Natural killer cell (primary cell): ENCODE measurements around the gene CORO2B. TPM values are rescaled to one million over a fixed set of nuclear protein-coding genes. Genes with fewer than 3 reads are reported as not detected.

ENCODE experiments used
- ATAC-seq, 3 donors: fragments of 150-1000 bp in 2 of 3; fragments of 200-7000 bp in 1 of 3; cut with Tn5 transposase; 1 replicate in 1 of 3; 2 replicates in 2 of 3; pipeline ENCODE4 v1.10.0; 2021; ENCODE audit warnings: mild to moderate bottlenecking in 2 of 3, moderate library complexity in 2 of 3
- DNase-seq, 2 donors: peaks; one replicate each; pipeline versions ENCODE4 v3.0.0 to v3.0.0-alpha.2; 2013 to 2021; ENCODE audit warnings: mixed read lengths in 1 of 2
- H3K27ac ChIP-seq: one replicate; pipeline ENCODE4 v1.5.1; 2013; ENCODE audit warnings: mild to moderate bottlenecking, low read length
- H3K27me3 ChIP-seq: one replicate; pipeline ENCODE4 v1.6.1; 2013; ENCODE audit warnings: low read length; ENCODE audit not compliant: control insufficient read depth, insufficient read depth
- H3K36me3 ChIP-seq: one replicate; pipeline ENCODE4 v1.6.1; 2013; ENCODE audit warnings: low read length; ENCODE audit not compliant: control insufficient read depth, insufficient read depth
- H3K4me1 ChIP-seq: one replicate; pipeline ENCODE4 v1.6.1; 2013; ENCODE audit warnings: low read length; ENCODE audit not compliant: control insufficient read depth, insufficient read depth
- H3K4me3 ChIP-seq: one replicate; pipeline ENCODE4 v1.5.1; 2013; ENCODE audit warnings: low read length
- H3K9me3 ChIP-seq: one replicate; pipeline ENCODE4 v1.6.1; 2013; ENCODE audit warnings: low read length; ENCODE audit not compliant: control insufficient read depth, insufficient read depth
- H3K27ac Mint-ChIP-seq, 2 donors: one replicate each; pipeline ENCODE4 v1.8.0; 2022; ENCODE audit warnings: mild to moderate bottlenecking in 2 of 2, mixed read lengths in 2 of 2, moderate library complexity in 1 of 2
- H3K27me3 Mint-ChIP-seq, 2 donors: one replicate each; pipeline ENCODE4 v1.8.0; 2022; ENCODE audit warnings: low read depth in 2 of 2, mixed read lengths in 2 of 2
- H3K36me3 Mint-ChIP-seq: one replicate; pipeline ENCODE4 v1.8.0; 2022; ENCODE audit warnings: mixed read lengths
- H3K4me1 Mint-ChIP-seq, 2 donors: one replicate each; pipeline ENCODE4 v1.8.0; 2022; ENCODE audit warnings: mixed read lengths in 2 of 2
- H3K4me3 Mint-ChIP-seq: one replicate; pipeline ENCODE4 v1.8.0; 2022; ENCODE audit warnings: mild to moderate bottlenecking, moderate library complexity, mixed read lengths
- H3K9me3 Mint-ChIP-seq, 2 donors: one replicate each; pipeline ENCODE4 v1.8.0; 2022; ENCODE audit warnings: mixed read lengths in 2 of 2
- CTCF ChIP-seq: fragments of 200-600 bp; IDR thresholded peaks from one replicate; pipeline ENCODE4 v1.8.0; 2022; ENCODE audit warnings: antibody characterized with exemption
- WGBS: methylation state at CpG from one replicate; pipeline ENCODE4 v1.1.7; 2013; ENCODE audit warnings: missing lambda C conversion rate; ENCODE audit not compliant: insufficient coverage; 5-methylcytosine and 5-hydroxymethylcytosine counted together
- intact Hi-C: fragments of 100-400 bp; cut with micrococcal nuclease; formaldehyde crosslinking; loops from one replicate; pipeline ENCODE4 v1.14.2; 2022
- total RNA-seq, 4 donors: library from RNA; stranded (reverse); fragments of 120-200 nt in 1 of 4; gene quantifications; one replicate each; pipeline versions ENCODE4 v1.2.3 to v1.2.4, GENCODE V29; 2013 to 2022

Gene CORO2B
- total RNA-seq, 3 donors from 2014 or later (not counting 1 experiment from before 2014, with no cell fraction given): 0.13 TPM; not detected in 2

GRCh38 chr15:68595761-68596160, 17.0 kb downstream of the CORO2B start:
- 91% methylated on average over 17 of the region's 17 CpGs for WGBS
- Histone ChIP-seq H3K27me3 (no peaks in the 10 kb centered on the region), H3K27ac (no peak overlapping the region), H3K36me3 (no peaks in the 10 kb centered on the region), H3K4me3 (no peak overlapping the region), H3K9me3 (no peaks in the 10 kb centered on the region), H3K4me1 (no peaks in the 10 kb centered on the region)
- ATAC-seq: no peak
- no peak overlapping the region for H3K27ac Mint-ChIP-seq
- DNase-seq: no peak
- no peaks in the 10 kb centered on the region for H3K4me1 Mint-ChIP-seq
- peaks cover 0 to 16% of the 10 kb centered on the region in 2 donors for H3K27me3 Mint-ChIP-seq
- TF ChIP-seq CTCF: no peak
- H3K4me3 Mint-ChIP-seq: no peak overlapping the region
- no peaks in the 10 kb centered on the region for H3K36me3 Mint-ChIP-seq
- intact Hi-C loops: no loop called here
- no peaks in the 10 kb centered on the region for H3K9me3 Mint-ChIP-seq

- no peak for ATAC-seq
- 96% methylated on average over 9 of the region's 9 CpGs for WGBS
- H3K4me1 Mint-ChIP-seq: no peaks in the 10 kb centered on the region
- H3K27me3 ChIP-seq: no peaks in the 10 kb centered on the region
- H3K4me3 Mint-ChIP-seq: no peak overlapping the region
- H3K36me3 Mint-ChIP-seq: no peaks in the 10 kb centered on the region
- no peaks in the 10 kb centered on the region for H3K9me3 ChIP-seq
- H3K4me1 ChIP-seq: no peaks in the 10 kb centered on the region
- no peak for DNase-seq
- intact Hi-C loops: no loop called here
- no peaks in the 10 kb centered on the region for H3K36me3 ChIP-seq
- H3K9me3 Mint-ChIP-seq: no peaks in the 10 kb centered on the region
- H3K4me3 ChIP-seq: no peak overlapping the region
- H3K27ac ChIP-seq: no peak overlapping the region
- TF ChIP-seq CTCF: no peak
- H3K27me3 Mint-ChIP-seq: peaks cover 0 to 15% of the 10 kb centered on the region in 2 donors
- H3K27ac Mint-ChIP-seq: no peak overlapping the region
Measured at GRCh38 chr15:68596691-68597090, 17.9 kb downstream of the CORO2B start.

GRCh38 chr15:68597581-68597980, 18.8 kb downstream of the CORO2B start:
- Histone ChIP-seq H3K36me3 (no peaks in the 10 kb centered on the region), H3K9me3 (no peaks in the 10 kb centered on the region), H3K4me3 (no peak overlapping the region), H3K27ac (no peak overlapping the region), H3K4me1 (no peaks in the 10 kb centered on the region), H3K27me3 (no peaks in the 10 kb centered on the region)
- no peaks in the 10 kb centered on the region for H3K36me3 Mint-ChIP-seq
- intact Hi-C loops: no loop called here
- no peak for DNase-seq
- TF ChIP-seq CTCF: no peak
- H3K4me1 Mint-ChIP-seq: no peaks in the 10 kb centered on the region
- no peak overlapping the region for H3K27ac Mint-ChIP-seq
- no peak overlapping the region for H3K4me3 Mint-ChIP-seq
- no peak for ATAC-seq
- 73% methylated on average over 5 of the region's 5 CpGs for WGBS
- H3K27me3 Mint-ChIP-seq: peaks cover 0 to 12% of the 10 kb centered on the region in 2 donors
- H3K9me3 Mint-ChIP-seq: no peaks in the 10 kb centered on the region
